HG02642 (cell line): ENCODE measurements around the gene PPP2R2B.
A peak's percentile ranks its signal among the peaks of the same experiment; 100 is the strongest.

ENCODE experiments used
- ATAC-seq: cut with Tn5 transposase; IDR thresholded peaks from one replicate; pipeline ENCODE4 v1.9.1; 2021; ENCODE audit warnings: mild to moderate bottlenecking; ENCODE audit not compliant: unreplicated experiment, poor library complexity

The PPP2R2B gene

DNA sequence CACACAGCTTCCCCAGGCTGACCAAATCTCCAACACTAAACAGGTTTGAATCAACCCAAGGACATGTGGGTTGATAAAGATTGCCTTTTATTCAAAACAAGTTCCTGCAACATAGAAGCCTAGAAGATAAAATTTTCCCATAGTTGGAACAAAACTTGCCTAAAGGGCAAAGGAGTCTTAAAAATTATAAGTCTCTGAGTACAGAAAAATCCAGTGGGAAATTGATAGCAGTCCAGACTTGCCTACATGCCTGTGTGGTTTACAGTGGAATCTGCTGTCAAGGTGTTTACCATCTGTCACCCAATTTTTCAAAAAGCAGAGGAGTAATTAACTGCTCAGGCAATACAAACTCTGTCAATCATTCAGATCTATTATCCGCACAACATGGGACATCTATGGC is 168.2 kb downstream of the PPP2R2B start:
- no peak for ATAC-seq

DNA sequence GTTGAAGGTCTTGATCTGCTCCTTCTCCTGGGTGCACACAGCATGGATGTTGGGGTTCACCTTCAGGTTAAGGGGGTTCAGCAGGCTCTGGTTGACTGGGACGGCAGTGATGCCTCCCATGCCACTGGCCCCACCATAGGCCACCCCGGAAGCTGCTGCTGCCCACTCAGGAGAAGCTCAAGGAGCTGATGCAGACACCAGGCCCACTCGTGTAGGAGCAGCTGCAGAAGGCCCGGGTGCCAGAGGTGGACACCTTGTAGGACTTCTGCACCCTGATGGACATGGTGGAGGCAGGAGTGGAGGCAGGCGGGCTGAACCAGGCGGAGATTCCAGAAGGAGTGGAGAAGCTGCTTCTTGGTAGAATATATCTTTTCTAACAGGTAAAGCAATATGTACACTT is 171.2 kb downstream of the PPP2R2B start:
- ATAC-seq: no peak

DNA sequence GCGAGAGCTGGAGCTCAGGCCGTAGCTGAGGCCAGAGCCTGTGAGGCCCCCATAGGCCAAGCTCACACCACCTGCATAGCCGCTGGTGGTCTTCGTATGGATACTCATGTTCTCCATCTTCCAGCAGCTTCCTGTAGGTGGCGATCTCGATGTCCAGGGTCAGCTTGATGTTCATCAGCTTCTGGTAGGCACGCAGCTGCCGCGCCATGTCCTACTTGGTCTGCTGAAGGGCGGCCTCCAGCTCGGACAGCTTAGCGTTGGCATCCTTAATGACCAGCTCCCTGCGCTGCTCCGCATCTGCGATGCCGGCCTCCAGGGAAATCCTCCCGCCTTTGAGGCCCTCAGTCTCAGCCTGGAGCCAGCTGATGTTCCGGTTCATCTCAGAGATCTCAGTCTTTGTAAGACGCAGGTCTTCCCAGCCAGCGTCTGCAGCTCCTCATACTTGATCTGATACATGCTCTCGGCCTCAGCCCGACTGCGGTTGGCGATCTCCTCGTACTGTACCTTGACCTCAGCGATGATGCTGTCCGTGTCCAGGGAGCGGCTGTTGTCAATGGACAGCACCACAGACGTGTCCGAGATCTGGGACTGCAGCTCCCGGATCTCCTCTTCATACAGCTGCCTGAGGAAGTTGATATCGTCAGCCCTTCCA is 172.1 kb downstream of the PPP2R2B start:
- no peak for ATAC-seq

GRCh38 chr5:146704949-146705665 is 173.4 kb downstream of the PPP2R2B start:
- ATAC-seq: no peak

GRCh38 chr5:146703899-146704298 is 174.7 kb downstream of the PPP2R2B start:
- no peak for ATAC-seq

GRCh38 chr5:146703499-146703898 is 175.1 kb downstream of the PPP2R2B start:
- ATAC-seq: no peak

DNA sequence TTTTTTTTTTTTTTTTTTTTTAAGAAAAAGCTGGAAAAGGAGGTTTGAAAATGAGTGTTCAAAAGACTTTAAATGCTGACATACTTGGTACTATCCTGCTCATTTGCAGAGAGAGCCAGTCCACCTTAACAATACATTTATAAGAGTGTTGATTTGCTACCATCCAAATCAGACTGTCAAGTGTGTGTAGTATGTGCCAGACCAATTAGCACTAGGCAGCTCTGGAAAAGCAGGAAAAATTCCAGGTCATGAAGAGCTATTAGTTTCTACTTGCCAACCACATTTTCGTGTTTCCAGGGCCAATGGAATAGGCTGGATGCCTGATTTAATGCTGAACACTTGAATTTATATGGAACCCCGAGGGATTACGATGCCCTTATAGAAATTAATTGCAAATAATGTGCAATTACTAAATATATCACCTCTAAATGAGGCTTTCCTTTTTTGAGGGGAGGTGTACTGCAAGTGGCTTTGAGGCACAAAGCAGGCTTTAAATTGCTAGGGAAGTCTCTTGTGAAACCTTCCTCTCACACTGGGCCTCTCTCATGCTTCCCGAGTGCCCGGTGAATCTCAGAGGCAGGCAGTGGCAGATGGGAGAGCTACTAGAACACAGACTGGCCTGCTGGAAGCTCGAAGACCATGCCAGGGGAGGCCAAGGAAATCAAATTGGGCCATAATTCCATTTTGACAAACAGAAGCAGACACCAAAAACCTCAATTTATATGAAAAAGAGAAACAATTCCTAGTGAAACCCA is 178.7 kb downstream of the PPP2R2B start:
- no peak for ATAC-seq

- ATAC-seq: no peak
Measured at GRCh38 chr5:146699138-146699537, 179.4 kb downstream of the PPP2R2B start.

GRCh38 chr5:146698651-146699050 is 179.9 kb downstream of the PPP2R2B start:
- no peak for ATAC-seq

DNA sequence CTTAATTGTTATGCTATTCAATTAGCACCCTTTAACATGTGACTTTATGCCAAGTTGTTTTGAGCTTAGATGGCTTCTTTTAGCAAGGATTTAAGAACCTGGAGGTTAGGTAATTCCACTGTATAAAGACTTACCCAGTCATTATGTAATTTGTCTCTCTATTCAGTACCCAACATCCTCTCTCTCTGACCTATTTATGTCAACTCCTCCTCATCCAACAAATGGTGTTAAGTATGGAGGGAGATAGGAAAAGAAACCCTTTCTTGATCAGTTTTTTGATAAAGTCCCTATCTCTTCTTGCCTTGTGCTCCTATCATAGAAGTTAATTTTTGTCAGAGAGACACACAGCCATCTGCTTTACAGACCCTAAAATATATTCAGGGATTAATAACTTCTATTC is 181.3 kb downstream of the PPP2R2B start:
- no peak for ATAC-seq

GRCh38 chr5:146695646-146696045 is 182.9 kb downstream of the PPP2R2B start:
- ATAC-seq: no peak

DNA sequence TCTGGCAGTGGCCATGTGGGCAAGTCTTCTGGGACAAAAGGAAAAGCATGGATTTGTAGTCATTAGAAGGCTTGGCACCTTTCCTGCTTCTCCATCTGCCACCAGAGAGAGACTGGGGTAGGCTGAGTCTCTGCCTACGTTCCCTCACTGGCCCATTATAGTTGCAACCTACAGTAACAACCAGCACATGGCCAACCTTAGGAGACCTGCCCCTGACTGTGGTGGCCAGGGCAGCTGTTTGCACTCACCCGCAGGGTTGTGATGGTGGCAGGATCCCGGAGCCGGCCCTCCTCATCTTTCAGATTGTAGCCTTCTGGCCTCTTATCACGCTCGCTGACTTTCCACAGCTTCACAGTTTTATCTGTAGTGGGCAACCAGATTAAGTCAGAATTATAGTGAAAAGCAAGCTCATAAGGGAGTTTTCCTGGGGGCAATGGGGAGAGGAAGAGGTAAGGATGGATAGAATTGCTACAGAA is 187.6 kb downstream of the PPP2R2B start:
- no peak for ATAC-seq

DNA sequence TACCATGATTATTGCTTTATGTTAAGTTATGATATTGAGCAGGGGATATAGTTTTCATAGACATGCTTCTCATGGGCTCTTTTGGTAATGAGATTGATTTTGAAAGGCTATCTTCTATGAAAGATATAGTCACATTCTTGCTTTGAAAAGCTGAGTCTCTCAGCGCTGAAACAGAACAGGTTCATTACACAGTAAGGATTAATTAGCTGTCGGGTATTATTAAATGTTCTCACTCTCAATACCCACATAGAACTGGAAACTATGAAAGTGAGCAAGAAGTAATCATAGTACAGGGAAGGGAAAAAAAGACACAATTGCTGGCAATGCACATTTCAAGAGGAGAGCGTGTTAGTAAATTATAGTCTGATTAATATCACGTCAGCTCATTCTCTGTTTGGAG is 190.9 kb downstream of the PPP2R2B start:
- no peak for ATAC-seq

- no peak for ATAC-seq
Measured at GRCh38 chr5:146683861-146684260, 194.7 kb downstream of the PPP2R2B start.

DNA sequence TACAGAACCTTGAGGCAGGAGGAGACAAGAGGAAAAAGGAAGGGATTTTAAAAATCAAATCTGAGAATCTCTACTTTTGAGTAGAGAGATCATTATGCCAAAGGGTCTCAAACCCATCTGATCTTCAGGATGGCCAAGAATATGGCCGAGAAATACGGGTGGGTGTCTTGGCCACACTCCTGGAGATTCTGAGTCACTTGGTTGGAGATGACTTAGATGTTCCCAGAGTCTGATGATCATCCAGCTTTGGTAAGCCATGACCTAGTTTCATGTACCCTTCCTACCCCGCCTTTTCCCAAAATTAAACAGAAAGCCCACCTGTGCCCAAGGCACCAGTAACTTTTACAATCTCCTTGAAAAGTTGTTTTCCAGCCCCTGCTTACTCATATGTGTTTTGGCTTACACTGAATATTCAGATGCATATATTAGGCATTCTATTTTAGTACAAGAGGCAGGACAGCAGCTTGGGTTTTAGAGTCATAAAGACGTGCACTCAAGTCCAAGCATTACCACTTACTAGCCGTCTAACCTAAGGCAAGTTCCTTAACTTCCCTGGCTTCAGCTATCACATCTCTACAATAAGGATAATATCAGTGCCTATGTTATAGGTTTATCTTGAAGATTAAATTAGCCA is 195.5 kb downstream of the PPP2R2B start:
- ATAC-seq: no peak

DNA sequence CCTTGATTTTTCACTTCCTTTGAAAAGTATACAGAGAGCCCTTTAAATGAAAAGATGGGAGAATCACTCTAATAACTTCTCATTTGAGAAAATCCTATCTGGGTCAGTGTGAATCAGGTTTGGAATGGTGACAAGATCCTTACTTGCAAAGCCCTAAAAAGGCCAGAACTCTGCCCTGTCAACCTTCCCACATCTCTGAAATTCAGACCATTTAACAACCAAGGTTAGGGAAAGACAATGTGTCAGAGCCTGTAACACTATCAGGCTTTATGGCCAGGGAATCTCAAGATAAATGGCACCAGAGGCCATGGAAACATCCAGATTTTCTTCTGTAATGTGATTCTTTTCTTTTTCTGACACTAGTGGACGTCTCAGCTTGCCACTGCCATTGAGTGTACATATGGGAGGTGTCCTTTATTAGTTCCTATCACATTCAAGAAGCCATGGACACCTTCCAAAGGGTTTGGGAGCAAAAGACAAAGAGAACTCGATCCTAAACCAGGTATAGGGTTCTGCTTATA is 196.9 kb downstream of the PPP2R2B start:
- ATAC-seq: no peak

DNA sequence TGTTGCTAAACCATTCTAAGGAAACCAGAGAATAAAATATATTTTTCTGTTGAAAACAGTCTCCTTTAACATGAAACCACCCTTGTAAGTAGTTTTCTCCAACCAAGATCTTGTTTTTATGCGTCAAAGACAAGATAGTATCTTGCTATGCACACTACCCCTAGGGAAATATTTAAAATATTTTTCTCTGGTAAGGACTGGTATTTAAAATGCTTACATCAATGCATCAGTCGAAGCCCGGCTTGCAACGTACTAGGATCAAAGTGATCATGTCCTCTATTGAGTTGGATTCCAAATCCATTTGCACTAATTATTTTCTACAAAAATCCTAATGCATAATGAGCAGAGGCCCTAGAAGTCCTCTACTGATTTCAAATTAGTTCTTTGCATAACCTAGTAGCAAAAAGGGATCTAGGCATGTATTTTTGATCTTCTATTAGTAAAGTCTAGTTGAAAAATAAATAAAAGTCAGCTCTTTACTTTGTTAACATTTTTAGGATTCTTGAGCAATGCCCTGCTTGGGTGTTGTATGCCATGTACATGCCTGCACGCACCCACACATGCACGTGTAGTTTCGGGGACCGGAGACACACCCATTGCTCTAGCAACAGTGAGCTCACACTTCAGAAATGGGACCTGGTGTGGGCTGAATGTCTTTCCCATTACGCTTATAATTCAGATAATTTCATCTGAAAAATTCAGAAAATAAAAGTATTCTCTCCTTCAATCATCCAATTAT is 197.5 kb downstream of the PPP2R2B start:
- ATAC-seq: no peak

GRCh38 chr5:146675636-146676035 is 202.9 kb downstream of the PPP2R2B start:
- ATAC-seq: peak; percentile 74

- no peak for ATAC-seq
Measured at GRCh38 chr5:146672866-146673265, 205.7 kb downstream of the PPP2R2B start.
